A204.1 (cell line): Measurements from ENCODE around the gene JMJD7.

Experiments
- FAIRE-seq: peaks from 2 replicates; lab custom pipeline; 2012; peaks lifted over from hg19 to GRCh38; lab: Jason Lieb, UNC

JMJD7 gene

GRCh38 chr15:41801185-41801584, 26.7 kb upstream of the JMJD7 start:
- FAIRE-seq: no peak

GRCh38 chr15:41801850-41802455, 25.9 kb upstream of the JMJD7 start:
- FAIRE-seq: no peak

- FAIRE-seq: no peak
Observed at GRCh38 chr15:41804361-41804760, 23.5 kb upstream of the JMJD7 start.

- FAIRE-seq: no peak
Observed at GRCh38 chr15:41804916-41805666, 22.8 kb upstream of the JMJD7 start.

- no peak for FAIRE-seq
Observed at GRCh38 chr15:41805711-41806110, 22.2 kb upstream of the JMJD7 start.

GRCh38 chr15:41806291-41807181, 21.4 kb upstream of the JMJD7 start:
- no peak for FAIRE-seq

- FAIRE-seq: no peak
Observed at GRCh38 chr15:41809121-41809520, 18.8 kb upstream of the JMJD7 start.

- no peak for FAIRE-seq
Observed at GRCh38 chr15:41809526-41810220, 18.2 kb upstream of the JMJD7 start.

GRCh38 chr15:41810651-41811431, 17.1 kb upstream of the JMJD7 start:
- no peak for FAIRE-seq

- no peak for FAIRE-seq
Observed at GRCh38 chr15:41811432-41812195, 16.3 kb upstream of the JMJD7 start.

GRCh38 chr15:41812820-41813375, 15.0 kb upstream of the JMJD7 start:
- no peak for FAIRE-seq

- FAIRE-seq: no peak
Observed at GRCh38 chr15:41813426-41813825, 14.5 kb upstream of the JMJD7 start.

- FAIRE-seq: no peak
Observed at GRCh38 chr15:41814534-41814933, 13.4 kb upstream of the JMJD7 start.

GRCh38 chr15:41816788-41817187, 11.1 kb upstream of the JMJD7 start:
- FAIRE-seq: no peak

- FAIRE-seq: no peak
Observed at GRCh38 chr15:41817327-41817726, 10.6 kb upstream of the JMJD7 start.

GRCh38 chr15:41817781-41818180, 10.1 kb upstream of the JMJD7 start:
- FAIRE-seq: no peak

GRCh38 chr15:41819455-41820050, 8.3 kb upstream of the JMJD7 start:
- FAIRE-seq: no peak

- FAIRE-seq: no peak
Observed at GRCh38 chr15:41820791-41821423, 7.0 kb upstream of the JMJD7 start.

- FAIRE-seq: no peak
Observed at GRCh38 chr15:41821831-41822230, 6.1 kb upstream of the JMJD7 start.

- FAIRE-seq: no peak
Observed at GRCh38 chr15:41822471-41822870, 5.4 kb upstream of the JMJD7 start.
